HG03457 (cell line): ENCODE measurements around the gene VILL.

Experiments
- ATAC-seq: cut with Tn5 transposase; IDR thresholded peaks from one replicate; pipeline ENCODE4 v1.9.1; 2021; ENCODE audit warnings: moderate number of reproducible peaks; ENCODE audit not compliant: unreplicated experiment

Gene VILL

DNA sequence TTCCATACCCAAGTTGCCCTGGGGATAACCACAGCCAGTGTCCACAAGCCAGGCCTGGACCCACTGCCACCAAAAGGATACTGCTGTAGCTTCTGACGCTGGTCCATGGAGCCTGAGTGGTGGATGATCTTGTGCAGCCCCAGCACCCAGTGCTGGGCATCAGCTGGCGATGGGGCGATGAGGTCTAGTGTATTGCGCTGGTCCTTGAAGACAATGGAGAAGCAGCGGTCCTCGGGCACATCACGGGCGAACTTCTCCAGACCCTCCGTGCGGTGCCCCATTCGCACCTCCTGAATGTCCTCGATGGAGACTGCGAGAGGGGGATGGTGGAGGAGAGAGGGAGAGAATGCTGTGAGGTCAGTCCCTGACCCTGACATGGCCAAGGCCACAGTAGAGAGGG, 25.8 kb downstream of the VILL start:
- no peak for ATAC-seq

GRCh38 chr3:38016847-38017444, 26.4 kb downstream of the VILL start:
- ATAC-seq = no peak

- ATAC-seq = no peak
These were observed 27.1 kb downstream of the VILL start for GRCh38 chr3:38017445-38018295.

GRCh38 chr3:38018296-38019266, 28.0 kb downstream of the VILL start:
- ATAC-seq = no peak

- no peak for ATAC-seq
These were observed 29.2 kb downstream of the VILL start for GRCh38 chr3:38019658-38020341.

- no peak for ATAC-seq
These were observed 29.7 kb downstream of the VILL start for GRCh38 chr3:38020342-38020726.

- no peak for ATAC-seq
These were observed 30.6 kb downstream of the VILL start for GRCh38 chr3:38021196-38021595.

- no peak for ATAC-seq
These were observed 31.7 kb downstream of the VILL start for GRCh38 chr3:38022301-38022700.

DNA sequence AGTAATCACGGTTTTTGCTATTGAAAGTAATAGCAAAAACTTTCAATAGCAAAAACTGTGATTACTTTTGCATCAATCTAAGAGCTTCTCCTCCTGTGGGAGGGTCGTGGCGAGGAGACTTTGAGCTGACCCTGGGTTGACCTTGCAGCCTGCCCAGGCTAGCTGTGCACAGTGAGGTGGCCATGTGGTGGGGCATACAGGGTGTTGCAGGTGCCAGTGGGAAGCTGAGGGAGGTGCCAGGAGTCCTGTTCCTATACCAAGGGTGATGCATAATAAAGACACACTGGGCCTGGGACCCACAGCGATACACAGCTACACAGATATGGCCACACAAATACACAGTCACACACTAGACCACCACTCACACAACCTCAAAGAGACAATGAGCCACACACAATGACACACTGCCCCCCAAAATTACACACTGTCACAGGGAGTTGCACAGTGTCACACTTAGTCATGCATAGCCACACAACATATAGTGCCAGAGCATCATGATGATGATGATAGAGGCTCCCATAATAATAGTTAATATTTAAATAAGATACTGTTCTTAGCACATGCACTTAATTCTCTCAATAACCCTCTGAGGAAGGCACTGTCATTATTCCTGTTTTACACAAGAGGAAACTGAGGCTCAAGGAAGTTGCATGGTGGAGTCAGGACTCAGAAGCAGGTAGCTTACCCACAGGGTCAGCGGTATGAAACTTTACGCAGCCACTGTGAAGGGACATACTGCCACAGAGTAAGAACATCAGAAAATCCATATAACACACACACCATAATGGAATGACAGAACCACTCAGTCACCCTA, 32.5 kb downstream of the VILL start:
- ATAC-seq = no peak

- no peak for ATAC-seq
These were observed 36.3 kb downstream of the VILL start for GRCh38 chr3:38026856-38027255.

GRCh38 chr3:38027466-38028465, 37.2 kb downstream of the VILL start:
- no peak for ATAC-seq

DNA sequence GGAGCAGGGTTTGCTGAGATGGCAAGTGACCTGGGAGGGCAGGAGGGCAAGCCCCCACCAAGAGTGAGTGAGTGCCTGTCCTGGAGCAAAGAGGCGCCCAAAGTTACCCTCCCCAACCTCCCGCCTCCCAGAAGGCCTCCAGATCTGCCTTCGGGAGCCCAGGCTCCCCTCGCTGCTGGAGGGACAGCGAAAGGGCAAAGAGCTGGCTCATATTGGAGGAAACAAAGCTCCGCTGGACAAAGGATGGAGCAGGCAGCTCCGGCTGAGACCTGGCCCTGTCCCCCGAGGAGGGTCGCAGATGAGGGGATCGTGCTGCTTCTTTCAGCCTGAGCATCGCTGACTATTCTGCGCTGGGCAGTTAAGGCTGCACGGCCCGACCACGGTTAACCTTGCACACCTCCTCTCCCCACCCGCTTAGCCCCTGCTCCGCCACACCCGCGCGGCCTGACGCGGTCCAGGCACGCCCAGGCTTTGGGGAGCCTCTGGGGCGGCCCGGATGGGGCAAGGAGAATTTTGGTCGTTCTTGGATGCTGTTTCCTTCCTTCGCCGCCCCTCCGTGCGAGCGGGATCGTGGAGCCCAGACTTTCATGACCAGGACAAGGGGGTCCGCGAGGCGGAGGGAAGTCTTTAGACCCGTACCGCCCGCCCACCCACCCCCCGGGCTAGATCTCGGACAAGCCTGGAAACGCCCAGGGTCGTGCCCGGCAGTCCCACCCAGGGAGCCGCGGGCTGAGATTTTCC, 38.2 kb downstream of the VILL start:
- ATAC-seq = no peak

DNA sequence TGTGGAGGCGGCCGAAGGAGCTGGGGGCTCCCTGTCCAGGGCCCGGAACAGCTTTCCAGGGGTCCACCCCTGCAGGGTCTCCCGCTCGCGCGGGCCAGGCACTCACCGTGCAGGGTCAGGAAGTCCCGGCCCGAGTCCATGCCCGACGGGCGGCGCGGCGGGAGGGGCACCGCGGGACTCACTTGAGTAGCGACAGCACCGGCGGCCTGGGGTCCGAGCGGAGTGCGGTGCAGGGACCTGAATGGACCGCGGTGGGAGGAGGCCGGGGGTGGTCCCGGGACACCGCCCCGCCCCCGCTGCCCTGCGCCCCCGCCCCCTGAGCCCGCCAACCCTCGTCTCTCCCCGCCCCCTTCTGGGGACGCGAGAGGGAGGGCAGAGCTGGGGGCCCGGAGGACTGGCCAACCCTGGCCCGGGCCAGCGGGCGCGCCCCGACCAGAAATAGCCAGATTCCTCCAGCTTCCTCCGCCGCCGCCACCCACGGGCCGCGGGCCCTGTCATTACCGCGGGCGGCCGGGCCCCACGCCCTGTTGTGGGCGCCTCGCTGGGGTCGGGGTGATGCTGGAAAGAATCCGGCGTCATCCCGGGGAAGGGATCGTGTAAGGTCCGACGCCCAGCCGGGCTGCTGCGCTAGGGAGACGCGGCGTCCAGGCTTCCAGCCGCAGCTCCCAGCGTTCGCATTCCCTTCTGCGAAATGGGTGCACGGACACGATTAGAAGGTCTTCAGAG, 39.0 kb downstream of the VILL start, which contains the start of gene PLCD1:
TSS of gene PLCD1 (minus strand) at position 243 of the 726 bp plus-strand sequence. CDS start at position 140, 103 bp downstream.
- ATAC-seq = no peak

DNA sequence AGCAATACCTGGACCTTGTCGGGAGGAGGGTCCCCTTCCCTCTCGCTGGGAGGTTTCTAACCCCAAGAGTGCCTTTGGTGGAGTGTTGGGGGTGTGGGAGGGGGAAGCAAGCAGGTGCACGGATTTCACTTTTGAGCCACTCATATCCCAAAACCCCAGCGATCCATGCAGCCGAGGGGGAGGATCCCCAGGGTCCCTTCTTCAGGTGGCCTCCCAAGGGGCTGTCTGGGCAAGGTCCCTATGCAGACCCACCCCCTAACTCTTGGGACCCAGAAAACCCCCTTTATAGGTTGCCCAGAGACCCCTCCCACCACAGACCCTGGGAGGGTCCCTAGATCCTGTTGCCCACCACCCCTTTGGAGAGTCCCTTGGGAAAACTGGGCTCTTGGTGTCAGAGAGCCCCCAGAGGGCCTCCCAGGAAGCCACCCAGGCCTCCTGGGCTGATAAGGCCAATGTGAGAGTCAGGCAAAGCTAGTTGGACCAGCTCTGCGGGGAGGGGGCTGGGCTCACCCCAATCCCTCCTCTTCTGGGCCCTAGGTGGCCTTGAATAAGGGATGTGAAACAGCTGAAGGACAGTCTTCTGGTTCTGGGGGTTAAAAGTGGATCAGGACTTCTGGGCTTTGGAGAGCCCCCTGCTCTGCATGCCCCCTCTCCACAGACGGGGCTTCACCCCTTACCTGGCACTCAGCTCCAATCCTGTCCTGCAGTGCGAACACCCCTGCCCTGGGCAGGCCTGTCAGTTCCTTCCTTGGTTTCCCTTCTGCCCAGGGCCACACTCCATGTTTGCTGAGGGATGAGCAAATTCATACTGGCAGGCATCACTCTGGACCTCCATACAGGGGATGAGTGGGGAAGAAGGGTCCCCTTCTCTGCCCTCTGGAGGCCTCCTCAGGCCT, 39.8 kb downstream of the VILL start:
- ATAC-seq = no peak

- ATAC-seq = no peak
These were observed 40.7 kb downstream of the VILL start for GRCh38 chr3:38031022-38031994.
